Measurements from ENCODE around the gene HOXA3. TPM values are rescaled to one million over a fixed set of nuclear protein-coding genes. Genes with fewer than 3 reads are reported as not detected.

The HOXA3 gene
- total RNA-seq, 8 experiments from 2014 or later = 1.4 to 38.6 (median 18.7) TPM

DNA sequence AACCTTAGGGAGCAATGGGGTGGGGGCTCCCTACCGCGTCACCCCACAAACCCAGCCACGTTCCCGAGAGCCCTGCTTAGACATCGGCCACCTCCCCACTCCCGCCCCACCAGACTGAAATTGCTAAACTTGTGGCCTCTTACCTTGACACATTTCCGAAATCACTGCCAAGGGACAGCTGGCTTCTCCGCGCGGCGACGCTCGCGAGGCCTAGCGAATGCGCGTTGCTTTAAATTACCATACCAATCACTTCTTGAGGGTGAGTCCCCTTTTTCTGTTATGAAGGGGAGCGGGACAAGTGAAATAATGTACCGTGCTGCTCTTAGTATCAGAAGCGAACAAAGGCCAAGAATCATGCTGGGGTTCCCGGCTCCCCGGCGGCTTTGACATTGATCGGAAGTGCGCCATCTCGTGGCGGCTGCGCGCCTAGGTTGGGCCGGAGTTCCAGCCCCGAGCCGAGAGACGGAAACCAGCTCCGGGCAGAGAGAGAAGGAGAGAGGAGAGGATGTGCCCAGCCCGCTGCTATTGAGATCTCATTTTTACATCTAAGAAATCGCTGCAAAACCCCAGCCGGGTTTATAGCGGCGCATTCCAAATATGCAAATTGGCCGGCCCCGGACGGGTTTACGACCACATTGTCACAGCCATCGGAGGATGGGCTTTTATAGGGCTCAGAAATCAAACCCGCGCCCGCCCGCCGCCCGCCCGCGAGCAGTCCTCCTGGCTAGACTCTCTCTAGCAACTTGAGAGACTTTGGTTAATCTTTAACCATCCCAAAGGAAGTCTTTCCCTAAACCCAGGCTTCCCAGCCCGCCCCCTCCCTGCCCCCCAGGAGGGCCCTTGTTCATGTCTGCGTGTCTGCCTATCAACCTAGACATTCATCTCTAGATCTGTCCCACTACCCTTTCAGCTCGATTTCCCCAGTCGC is 27.4 kb upstream of the HOXA3 start:
- in situ Hi-C loops (cut with MboI; ENCODE audit: low pct_unique_long_range_greater_than_20kb in 2 of 9, low sequenced_read_pairs in 9 of 9, unreplicated experiment in 9 of 9) = loop anchor here in 7 of 9 experiments (10.0 to 25.0 kb wide), 6 partner anchors 608 to 1317 kb away; no protein-coding TSS in a partner anchor
- WGBS, 10 experiments = 0 to 26% (median 7%) methylated on average over 1 to 30 of the region's 56 CpGs; no CpG with 5 or more reads in 2 of the 10 experiments
- Histone ChIP-seq H3K4me3 (peak overlapping the region in 3 of 5 donors; percentile 6 to 34 (median 25)), H3K27ac (no peak overlapping the region), H3K4me1 (replicated peaks in 1 of 2) (peaks cover 0 to 7% of the 10 kb centered on the region in 2 donors)
- peak; percentile 50 to 86 (median 81) for ATAC-seq (replicated peaks in 6 of 8)

DNA sequence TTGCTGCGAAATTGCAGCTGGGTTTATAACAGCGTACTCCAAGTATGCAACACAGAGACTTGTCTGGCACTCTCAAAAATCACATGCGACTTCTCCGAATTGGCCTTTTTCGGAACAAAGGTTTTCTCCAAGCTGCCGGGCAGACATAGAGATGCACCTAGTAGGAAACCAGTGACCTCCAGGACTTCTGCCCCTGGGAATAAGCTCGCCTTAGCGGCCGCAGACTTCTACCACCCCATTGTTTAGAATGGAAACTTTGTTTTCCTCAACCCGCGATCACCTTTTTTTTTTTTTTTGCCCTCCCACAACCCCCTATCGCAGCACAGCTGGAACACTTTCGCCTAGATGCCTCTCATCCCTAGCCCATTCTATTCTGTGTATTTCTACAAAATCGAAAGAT is 26.6 kb upstream of the HOXA3 start:
- H3K4me3 ChIP-seq = no peak overlapping the region
- peaks cover 0 to 5% of the 10 kb centered on the region in 2 donors for H3K4me1 ChIP-seq (replicated peaks in 1 of 2)
- no peak for ATAC-seq (replicated peaks in 6 of 8)
- 0 to 20% (median 13%) methylated on average over 1 to 14 of the region's 14 CpGs for WGBS, 10 experiments
- in situ Hi-C loops (cut with MboI; ENCODE audit: low pct_unique_long_range_greater_than_20kb in 2 of 9, low sequenced_read_pairs in 9 of 9, unreplicated experiment in 9 of 9) = loop anchor here in 7 of 9 experiments (10.0 to 25.0 kb wide), 6 partner anchors 608 to 1317 kb away; no protein-coding TSS in a partner anchor
- H3K27ac ChIP-seq = no peak overlapping the region

DNA sequence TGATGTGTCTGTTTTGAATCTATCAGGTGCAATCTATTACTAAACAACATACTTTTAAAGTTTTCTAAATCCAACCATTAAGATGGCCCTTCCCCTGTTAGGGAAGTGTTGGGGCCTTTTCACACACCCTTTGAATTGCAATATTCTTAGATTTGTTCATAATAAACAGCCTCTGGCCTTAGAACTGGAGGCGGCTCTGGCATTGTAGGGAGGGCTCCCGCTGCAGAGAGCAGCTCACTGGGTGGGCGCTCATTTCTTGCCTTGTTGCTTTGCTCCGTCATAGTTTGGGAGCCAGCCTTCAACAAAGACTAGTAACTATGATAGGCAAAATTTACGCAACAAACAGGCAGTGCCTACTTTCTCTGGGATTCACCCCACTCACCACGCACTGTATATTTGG is 26.0 kb upstream of the HOXA3 start:
- peaks cover 0 to 3% of the 10 kb centered on the region in 2 donors for H3K4me1 ChIP-seq (replicated peaks in 1 of 2)
- peak in 1 of 8 experiments; percentile 1 for ATAC-seq (replicated peaks in 6 of 8)
- in situ Hi-C loops (cut with MboI; ENCODE audit: low pct_unique_long_range_greater_than_20kb in 2 of 9, low sequenced_read_pairs in 9 of 9, unreplicated experiment in 9 of 9) = loop anchor here in 7 of 9 experiments (10.0 to 25.0 kb wide), 6 partner anchors 609 to 1316 kb away; no protein-coding TSS in a partner anchor

DNA sequence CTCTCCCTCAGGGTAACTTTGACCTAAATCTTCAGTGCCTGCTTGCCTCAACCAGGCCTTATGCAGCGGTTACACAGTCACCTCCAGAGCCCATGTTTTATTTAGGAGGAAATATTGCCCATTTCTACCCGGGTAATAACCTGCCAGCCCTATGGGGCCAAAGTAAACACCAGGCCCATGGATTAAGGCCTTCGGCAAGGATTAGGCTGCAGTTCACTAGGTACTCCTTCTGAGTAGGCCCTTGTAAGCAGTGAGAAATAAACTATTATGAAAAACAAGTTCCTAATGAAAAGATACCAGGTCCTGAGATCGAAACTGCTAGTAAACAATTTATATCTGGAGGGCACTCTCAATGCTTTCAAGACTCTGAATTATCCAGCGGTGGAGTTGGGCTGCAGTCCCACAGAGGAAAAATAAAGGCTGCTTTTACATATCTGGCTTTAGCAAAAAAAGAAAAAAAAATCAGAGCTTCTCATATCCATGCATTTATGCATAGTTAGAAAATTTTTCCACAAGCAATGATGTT is 25.5 kb upstream of the HOXA3 start:
- Histone ChIP-seq H3K4me3 (no peak overlapping the region), H3K27ac (no peak overlapping the region), H3K4me1 (replicated peaks in 1 of 2) (no peaks in the 10 kb centered on the region)
- 0 to 60% (median 14%) methylated on average over 1 to 5 of the region's 5 CpGs for WGBS, 10 experiments
- no peak for ATAC-seq (replicated peaks in 6 of 8)
- in situ Hi-C loops (cut with MboI; ENCODE audit: low pct_unique_long_range_greater_than_20kb in 2 of 9, low sequenced_read_pairs in 9 of 9, unreplicated experiment in 9 of 9) = loop anchor here in 7 of 9 experiments (10.0 to 25.0 kb wide), 6 partner anchors 609 to 1316 kb away; no protein-coding TSS in a partner anchor

More for the DNA sequence above, 26.0 kb upstream of the HOXA3 start:
- no peak overlapping the region for H3K4me3 ChIP-seq
- no peak overlapping the region for H3K27ac ChIP-seq
- WGBS, 10 experiments = 0 to 80% (median 26%) methylated on average over 1 to 6 of the region's 6 CpGs

DNA sequence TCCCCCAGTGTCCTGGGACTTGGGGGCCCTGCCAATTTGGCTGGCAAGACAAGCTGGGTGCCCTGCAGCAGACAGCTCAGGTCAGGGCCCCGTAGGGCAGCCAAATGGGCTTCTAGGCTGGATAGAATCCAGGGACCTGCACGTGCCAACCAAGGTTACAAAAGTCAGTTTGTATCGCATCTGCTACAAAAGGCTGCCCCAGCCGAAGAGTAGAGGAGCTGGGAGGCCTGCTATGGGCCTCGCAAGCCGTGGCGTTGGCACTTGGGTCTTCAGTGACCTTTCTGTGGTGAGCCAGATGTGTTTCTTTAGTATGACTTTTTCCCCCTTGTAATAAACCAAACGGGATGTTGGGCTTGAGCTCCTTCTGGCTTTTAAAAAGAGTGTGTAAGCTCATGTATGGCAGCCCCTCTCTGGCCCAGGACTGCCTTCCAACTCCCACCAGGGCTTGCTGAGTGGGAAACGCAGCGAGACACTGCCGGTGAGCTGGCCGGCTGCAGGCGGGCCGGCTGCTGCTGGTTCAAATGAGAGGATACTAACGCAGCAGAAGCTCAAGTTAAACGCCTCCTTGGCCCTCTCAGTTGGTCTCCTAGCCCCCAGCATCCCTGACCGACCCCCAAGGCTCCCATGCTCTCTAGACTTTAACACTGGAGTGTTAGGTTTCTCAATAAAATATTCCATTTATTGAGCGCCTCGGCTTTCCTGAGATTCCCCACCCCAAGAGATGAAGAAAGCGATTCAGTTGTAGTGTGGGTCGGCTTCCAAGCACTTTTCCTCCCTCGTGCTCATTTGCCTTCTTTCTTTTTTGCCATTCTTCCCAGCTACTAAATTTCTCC is 24.8 kb upstream of the HOXA3 start:
- Histone ChIP-seq H3K4me3 (no peak overlapping the region), H3K4me1 (replicated peaks in 1 of 2) (no peaks in the 10 kb centered on the region)

DNA sequence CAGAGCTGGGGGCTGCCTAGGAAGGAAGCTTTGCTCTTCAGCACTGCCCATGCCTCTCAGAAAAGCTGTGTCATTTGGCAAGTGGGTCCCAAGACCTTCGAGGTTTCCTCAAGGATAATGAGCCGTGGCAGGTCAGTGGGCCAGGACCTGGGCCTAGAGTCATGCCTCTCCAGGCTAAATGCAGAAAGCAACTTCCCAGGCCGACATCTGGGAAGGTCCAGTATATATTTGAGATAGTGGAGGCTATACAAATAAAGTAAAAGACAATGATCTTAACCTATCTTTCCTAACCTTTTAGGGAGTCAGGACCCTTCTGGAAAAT is 24.1 kb upstream of the HOXA3 start:
- in situ Hi-C loops (cut with MboI; ENCODE audit: low pct_unique_long_range_greater_than_20kb in 2 of 9, low sequenced_read_pairs in 9 of 9, unreplicated experiment in 9 of 9) = loop anchor here in 7 of 9 experiments (10.0 to 25.0 kb wide), 6 partner anchors 611 to 1314 kb away; no protein-coding TSS in a partner anchor
- no peak overlapping the region for H3K27ac ChIP-seq
- WGBS, 10 experiments = 0 to 60% (median 40%) methylated on average over 1 to 3 of the region's 3 CpGs; no CpG with 5 or more reads in 4 of the 10 experiments
- ATAC-seq (replicated peaks in 6 of 8) = no peak
- no peak overlapping the region for H3K4me3 ChIP-seq
- H3K4me1 ChIP-seq (replicated peaks in 1 of 2) = no peaks in the 10 kb centered on the region

More for the DNA sequence above, 24.8 kb upstream of the HOXA3 start:
- 0 to 47% (median 10%) methylated on average over 1 to 9 of the region's 22 CpGs for WGBS, 10 experiments
- ATAC-seq (replicated peaks in 6 of 8) = no peak
- in situ Hi-C loops (cut with MboI; ENCODE audit: low pct_unique_long_range_greater_than_20kb in 2 of 9, low sequenced_read_pairs in 9 of 9, unreplicated experiment in 9 of 9) = loop anchor here in 7 of 9 experiments (10.0 to 25.0 kb wide), 6 partner anchors 610 to 1315 kb away; no protein-coding TSS in a partner anchor
- H3K27ac ChIP-seq = no peak overlapping the region

DNA sequence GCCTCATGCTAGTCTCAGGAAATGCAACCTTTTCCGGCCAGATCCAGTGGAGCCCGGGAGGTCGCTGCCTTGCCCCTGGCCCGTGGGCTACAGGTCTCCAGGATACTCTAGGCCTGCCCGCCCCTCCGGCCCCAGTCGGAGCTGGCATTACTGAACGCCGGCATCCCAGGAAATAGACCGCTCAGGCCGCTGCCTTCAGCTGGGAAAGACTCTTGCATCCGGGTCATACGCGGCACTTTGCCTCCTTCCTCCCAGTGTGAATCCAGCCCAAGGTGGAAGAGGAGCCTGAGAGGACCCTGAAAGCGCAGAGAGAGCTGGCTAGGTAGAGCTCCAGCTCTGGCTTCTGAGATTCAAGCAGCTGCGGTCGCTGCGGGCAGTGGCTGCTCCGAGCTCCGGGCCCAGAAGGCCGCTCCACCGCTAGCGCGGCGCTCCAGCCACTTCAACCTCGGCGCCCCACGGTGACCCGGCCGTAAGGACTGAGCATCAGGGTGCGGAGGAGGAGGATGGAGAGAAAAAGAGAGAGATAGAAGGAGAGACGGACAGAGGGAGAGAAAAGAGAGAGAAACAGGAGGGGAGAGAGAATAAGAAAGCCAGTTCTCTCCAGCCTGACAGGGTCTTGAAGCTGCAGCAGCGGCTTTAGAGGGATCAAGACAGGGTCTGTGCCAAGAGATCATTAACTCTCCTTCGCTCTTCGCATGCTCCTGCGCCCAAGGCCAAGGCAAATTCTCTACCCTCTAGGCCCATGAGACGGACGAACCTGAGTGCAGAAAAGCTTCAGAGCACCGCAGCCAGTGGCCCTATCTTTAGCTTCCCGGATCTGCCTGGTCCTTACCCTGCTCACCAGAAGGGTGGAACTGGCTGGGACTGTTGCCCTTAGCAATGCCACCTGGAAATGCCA is 23.5 kb upstream of the HOXA3 start:
- peak in 3 of 8 experiments; percentile 0 for ATAC-seq (replicated peaks in 6 of 8)
- in situ Hi-C loops (cut with MboI; ENCODE audit: low pct_unique_long_range_greater_than_20kb in 2 of 9, low sequenced_read_pairs in 9 of 9, unreplicated experiment in 9 of 9) = loop anchor here in 7 of 9 experiments (10.0 to 25.0 kb wide), 6 partner anchors 611 to 1314 kb away; no protein-coding TSS in a partner anchor
- no peak overlapping the region for H3K4me3 ChIP-seq
- no peak overlapping the region for H3K27ac ChIP-seq
- WGBS, 10 experiments = 0 to 34% (median 20%) methylated on average over 1 to 17 of the region's 40 CpGs
- no peaks in the 10 kb centered on the region for H3K4me1 ChIP-seq (replicated peaks in 1 of 2)

DNA sequence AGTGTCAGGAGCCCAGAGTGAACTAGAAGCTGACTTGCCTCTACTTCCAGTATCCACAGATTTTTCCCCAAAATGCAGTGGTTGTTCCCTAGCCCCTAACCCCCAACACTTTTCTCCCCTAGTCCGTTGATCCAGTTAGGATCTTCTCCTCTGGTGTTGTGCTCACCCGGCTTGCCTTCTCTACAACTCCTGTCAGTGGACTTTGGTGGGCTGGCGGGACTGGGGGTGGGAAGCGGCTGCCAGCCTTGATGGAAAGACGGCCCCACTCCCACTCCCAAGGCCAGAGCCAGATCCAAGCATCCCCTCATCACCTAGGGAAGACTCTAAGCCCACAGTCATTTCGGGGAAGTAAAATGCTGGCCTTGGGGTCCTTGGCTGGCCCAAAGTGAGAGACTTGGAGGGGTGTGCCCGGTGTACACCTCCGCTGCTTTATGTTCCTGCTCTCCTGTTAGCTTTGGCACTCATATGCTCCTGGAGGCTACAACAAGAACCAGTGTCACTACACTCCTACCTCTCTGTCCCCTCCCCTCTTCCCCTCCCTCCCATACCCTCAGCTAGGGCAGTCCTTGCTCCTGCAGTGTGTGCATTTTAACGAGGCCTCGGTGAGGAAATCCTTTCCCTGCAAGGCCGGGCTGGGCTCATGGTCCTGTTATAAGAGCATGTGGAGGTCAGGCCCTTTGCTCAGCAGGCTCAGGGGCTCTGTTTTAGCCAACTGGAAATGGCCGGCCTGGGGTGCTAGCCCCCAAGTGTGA is 22.7 kb upstream of the HOXA3 start:
- peak in 3 of 8 experiments; percentile 4 to 22 (median 7) for ATAC-seq (replicated peaks in 6 of 8)
- in situ Hi-C loops (cut with MboI; ENCODE audit: low pct_unique_long_range_greater_than_20kb in 2 of 9, low sequenced_read_pairs in 9 of 9, unreplicated experiment in 9 of 9) = loop anchor here (10.0 to 25.0 kb wide), 8 partner anchors 612 to 1313 kb away; no protein-coding TSS in a partner anchor
- H3K27ac ChIP-seq = no peak overlapping the region
- H3K4me1 ChIP-seq (replicated peaks in 1 of 2) = peaks cover 0 to under 1% of the 10 kb centered on the region in 2 donors
- 28 to 40% (median 35%) methylated on average over 1 to 4 of the region's 12 CpGs; no CpG with 5 or more reads in 6 of the 10 experiments for WGBS, 10 experiments
- no peak overlapping the region for H3K4me3 ChIP-seq

DNA sequence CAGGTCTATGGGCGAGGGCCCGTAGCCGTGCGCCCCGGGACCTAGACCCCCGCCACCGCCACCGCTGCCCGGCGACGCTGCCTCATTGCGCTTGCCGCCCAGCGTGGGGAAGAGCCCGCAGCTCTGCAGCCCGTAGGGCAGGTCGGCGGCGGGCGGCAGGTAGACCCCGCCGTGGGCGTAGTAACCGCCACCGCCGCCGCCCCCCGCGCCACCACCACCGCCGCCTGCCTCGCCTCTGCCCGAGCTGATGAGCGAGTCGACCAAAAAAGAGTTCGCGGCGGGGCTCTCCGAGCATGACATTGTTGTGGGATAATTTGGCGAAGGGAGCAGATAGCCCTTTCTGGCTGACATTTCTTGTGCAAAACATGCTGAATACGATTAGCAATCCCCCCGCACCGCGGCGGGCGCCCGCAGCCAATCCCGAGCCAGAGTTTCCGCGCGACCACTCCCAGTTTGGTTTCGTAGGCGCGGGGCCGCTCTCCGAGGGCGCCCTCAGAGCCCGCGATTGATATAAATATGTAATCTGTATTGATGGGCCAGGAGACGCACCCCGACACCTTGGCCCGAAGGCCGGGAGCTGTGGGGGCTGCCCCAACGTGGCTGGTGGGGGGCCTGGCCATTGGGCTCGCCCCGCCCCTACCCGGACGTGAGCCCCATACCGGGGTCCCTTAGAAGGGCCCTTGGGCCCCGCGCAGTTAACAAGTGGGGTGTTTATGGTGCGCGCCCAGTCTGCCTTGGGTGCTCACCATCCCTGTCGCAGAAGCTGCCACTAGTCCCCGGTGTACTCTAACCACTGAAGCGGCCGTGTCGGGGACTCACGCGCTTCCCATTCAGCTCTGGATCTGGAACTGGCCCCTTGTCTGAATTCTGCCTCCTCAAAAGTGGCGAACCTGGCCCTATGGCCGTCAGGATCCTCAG is 21.8 kb upstream of the HOXA3 start, which contains the start of gene HOXA10:
HOXA10 (minus strand) TSS at position 365 of the 918 bp plus-strand sequence; CDS start at position 351, 14 bp downstream.
- in situ Hi-C loops (cut with MboI; ENCODE audit: low pct_unique_long_range_greater_than_20kb in 2 of 9, low sequenced_read_pairs in 9 of 9, unreplicated experiment in 9 of 9) = loop anchor here in 6 of 9 experiments (10.0 to 25.0 kb wide), 4 partner anchors 787 to 1312 kb away; no protein-coding TSS in a partner anchor
- Histone ChIP-seq H3K4me3 (peak within 1 kb of the TSS in 4 of 5 donors; percentile 15 to 32 (median 24)), H3K4me1 (replicated peaks in 1 of 2) (peaks cover 0 to 6% of the 10 kb centered on the region in 2 donors), H3K27ac (no peak within 1 kb of the TSS)
- peak in 7 of 8 experiments; percentile 0 to 30 (median 15) for ATAC-seq (replicated peaks in 6 of 8)
- WGBS, 10 experiments = 0 to 20% (median 0%) methylated on average over 1 to 13 of the region's 82 CpGs; no CpG with 5 or more reads in 5 of the 10 experiments

DNA sequence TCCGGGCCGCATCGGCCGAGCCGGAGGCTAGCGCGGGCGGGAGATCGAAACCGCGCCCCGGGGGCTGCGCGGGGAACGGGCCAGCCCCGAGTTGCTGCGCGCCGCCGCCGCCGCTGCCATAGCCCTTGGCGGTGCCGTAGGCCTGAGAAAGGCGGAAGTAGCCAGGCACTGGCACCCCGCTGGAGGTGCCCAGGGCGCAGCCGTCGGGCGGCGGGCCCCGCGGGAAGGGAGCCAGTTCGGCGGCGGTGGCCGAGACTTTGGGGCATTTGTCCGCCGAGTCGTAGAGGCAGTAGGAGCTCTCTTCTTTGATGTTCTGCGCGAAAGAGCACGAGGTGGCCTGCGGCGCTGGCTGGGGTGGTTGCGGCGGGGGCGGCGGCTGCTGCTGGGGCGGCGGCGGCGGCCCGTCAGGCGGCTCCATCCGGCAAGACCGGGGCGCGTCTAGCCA is 21.1 kb upstream of the HOXA3 start:
- H3K4me1 ChIP-seq (replicated peaks in 1 of 2) = peaks cover 0 to 6% of the 10 kb centered on the region in 2 donors
- peak; percentile 1 to 66 (median 37) for ATAC-seq (replicated peaks in 6 of 8)
- no peak overlapping the region for H3K27ac ChIP-seq
- in situ Hi-C loops (cut with MboI; ENCODE audit: low pct_unique_long_range_greater_than_20kb in 2 of 9, low sequenced_read_pairs in 9 of 9, unreplicated experiment in 9 of 9) = loop anchor here in 6 of 9 experiments (10.0 to 25.0 kb wide), 4 partner anchors 786 to 1311 kb away; no protein-coding TSS in a partner anchor
- WGBS, 10 experiments = 0 to 3% (median 0%) methylated on average over 6 to 31 of the region's 59 CpGs; no CpG with 5 or more reads in 7 of the 10 experiments
- H3K4me3 ChIP-seq = peak overlapping the region in 4 of 5 donors; percentile 15 to 32 (median 24)

Data from motor neuron (in vitro differentiated cells).